ENCODE data around the gene EPS8. TPM values are rescaled to one million over a fixed set of nuclear protein-coding genes. Genes with fewer than 3 reads are reported as not detected.

The EPS8 gene
- total and polyA plus RNA-seq, 2 donors (not counting 1 experiment from before 2014, with no cell fraction given): 0.76 to 0.96 TPM

GRCh38 chr12:15650399-15651128, 138.6 kb downstream of the EPS8 start:
- Histone ChIP-seq H4K20me1 (ENCODE audit: control insufficient read depth, insufficient read depth, low read length, poor library complexity, severe bottlenecking) (no peaks in the 10 kb centered on the region), H3K4me2 (replicated peaks; ENCODE audit: low read depth, low read length, poor library complexity, severe bottlenecking) (no peak overlapping the region), H3K4me3 (ENCODE audit: control extremely low read depth in 1 of 5, extremely low read depth in 1 of 5, insufficient read depth in 1 of 5, low read depth in 2 of 5, low read length in 4 of 5) (no peak overlapping the region), H3K36me3 (replicated peaks in 1 of 2; ENCODE audit: control extremely low read depth in 1 of 2, control insufficient read depth in 1 of 2, extremely low read depth in 1 of 2, insufficient read depth in 2 of 2, low read length in 1 of 2) (no peaks in the 10 kb centered on the region), H3K79me2 (ENCODE audit: control insufficient read depth, insufficient read depth, low read length) (no peaks in the 10 kb centered on the region), H2AFZ (ENCODE audit: insufficient read depth, low read depth, low read length, poor library complexity, severe bottlenecking) (no peak overlapping the region), H3K27ac (ENCODE audit: low read length in 2 of 2) (no peak overlapping the region), H3K9ac (ENCODE audit: low read length) (no peak overlapping the region), H3K4me1 (ENCODE audit: control insufficient read depth in 2 of 2, insufficient read depth in 2 of 2, low read length in 2 of 2) (no peaks in the 10 kb centered on the region), H3K9me3 (ENCODE audit: control extremely low read depth in 1 of 3, control insufficient read depth in 2 of 3, insufficient read depth in 1 of 3, low read length in 2 of 3) (no peaks in the 10 kb centered on the region), H3K27me3 (replicated peaks in 1 of 4; ENCODE audit: control extremely low read depth in 1 of 4, control insufficient read depth in 3 of 4, insufficient read depth in 4 of 4, low read length in 3 of 4) (no peaks in the 10 kb centered on the region)
- no peaks in the 10 kb centered on the region for H3K9me3 Mint-ChIP-seq (ENCODE audit: insufficient read depth)
- DNase-seq (no peak), ATAC-seq (ENCODE audit: low read depth) (no peak)
- intact Hi-C loops (cut with micrococcal nuclease): no loop called here
- POLR2A ChIA-PET: no interaction called here
- no peaks in the 10 kb centered on the region for H3K4me1 Mint-ChIP-seq
- TF ChIP-seq CTCF (IDR thresholded peaks at IDR 0.05) (no peak), EZH2 (IDR thresholded peaks at IDR 0.05; ENCODE audit: borderline replicate concordance, insufficient read depth, low read depth, low read length, poor library complexity, severe bottlenecking) (no peak)
- peaks cover 3% of the 10 kb centered on the region for H3K27me3 Mint-ChIP-seq
- no peak overlapping the region for H3K27ac Mint-ChIP-seq
- WGBS (ENCODE audit: insufficient coverage): 77% methylated on average over 3 of the region's 6 CpGs
- H3K4me3 Mint-ChIP-seq: no peak overlapping the region
- CTCF ChIA-PET: no interaction called here

GRCh38 chr12:15649347-15649746, 139.8 kb downstream of the EPS8 start:
- Histone ChIP-seq H3K4me1 (ENCODE audit: control insufficient read depth in 2 of 2, insufficient read depth in 2 of 2, low read length in 2 of 2) (no peaks in the 10 kb centered on the region), H3K79me2 (ENCODE audit: control insufficient read depth, insufficient read depth, low read length) (no peaks in the 10 kb centered on the region), H3K36me3 (replicated peaks in 1 of 2; ENCODE audit: control extremely low read depth in 1 of 2, control insufficient read depth in 1 of 2, extremely low read depth in 1 of 2, insufficient read depth in 2 of 2, low read length in 1 of 2) (no peaks in the 10 kb centered on the region), H3K4me2 (replicated peaks; ENCODE audit: low read depth, low read length, poor library complexity, severe bottlenecking) (no peak overlapping the region), H3K27me3 (replicated peaks in 1 of 4; ENCODE audit: control extremely low read depth in 1 of 4, control insufficient read depth in 3 of 4, insufficient read depth in 4 of 4, low read length in 3 of 4) (no peaks in the 10 kb centered on the region), H4K20me1 (ENCODE audit: control insufficient read depth, insufficient read depth, low read length, poor library complexity, severe bottlenecking) (no peaks in the 10 kb centered on the region), H3K4me3 (ENCODE audit: control extremely low read depth in 1 of 5, extremely low read depth in 1 of 5, insufficient read depth in 1 of 5, low read depth in 2 of 5, low read length in 4 of 5) (no peak overlapping the region), H3K9ac (ENCODE audit: low read length) (no peak overlapping the region), H2AFZ (ENCODE audit: insufficient read depth, low read depth, low read length, poor library complexity, severe bottlenecking) (no peak overlapping the region), H3K27ac (ENCODE audit: low read length in 2 of 2) (no peak overlapping the region), H3K9me3 (ENCODE audit: control extremely low read depth in 1 of 3, control insufficient read depth in 2 of 3, insufficient read depth in 1 of 3, low read length in 2 of 3) (no peaks in the 10 kb centered on the region)
- intact Hi-C loops (cut with micrococcal nuclease): no loop called here
- WGBS (ENCODE audit: insufficient coverage): no CpG with 5 or more reads among the region's 1 CpG
- Mint-ChIP-seq H3K27me3 (peaks cover 3% of the 10 kb centered on the region), H3K4me3 (no peak overlapping the region), H3K4me1 (no peaks in the 10 kb centered on the region), H3K27ac (no peak overlapping the region), H3K9me3 (ENCODE audit: insufficient read depth) (no peaks in the 10 kb centered on the region)
- TF ChIP-seq CTCF (IDR thresholded peaks at IDR 0.05) (no peak), EZH2 (IDR thresholded peaks at IDR 0.05; ENCODE audit: borderline replicate concordance, insufficient read depth, low read depth, low read length, poor library complexity, severe bottlenecking) (no peak)
- POLR2A ChIA-PET: no interaction called here
- no peak for DNase-seq
- ATAC-seq (ENCODE audit: low read depth): no peak
- CTCF ChIA-PET: no interaction called here
